Erythroblast (primary cell): ENCODE results near the gene NOBOX.

ENCODE experiments used
- GATA1 ChIP-seq: IDR thresholded peaks from 2 replicates; pipeline ENCODE4 v1.6.1; 2011; ENCODE audit warnings: low read depth, mild to moderate bottlenecking, control low read depth, low read length, moderate library complexity
- POLR2A ChIP-seq: IDR thresholded peaks from 2 replicates; pipeline ENCODE4 v1.6.1; 2011; ENCODE audit warnings: mild to moderate bottlenecking, low read length

DNA sequence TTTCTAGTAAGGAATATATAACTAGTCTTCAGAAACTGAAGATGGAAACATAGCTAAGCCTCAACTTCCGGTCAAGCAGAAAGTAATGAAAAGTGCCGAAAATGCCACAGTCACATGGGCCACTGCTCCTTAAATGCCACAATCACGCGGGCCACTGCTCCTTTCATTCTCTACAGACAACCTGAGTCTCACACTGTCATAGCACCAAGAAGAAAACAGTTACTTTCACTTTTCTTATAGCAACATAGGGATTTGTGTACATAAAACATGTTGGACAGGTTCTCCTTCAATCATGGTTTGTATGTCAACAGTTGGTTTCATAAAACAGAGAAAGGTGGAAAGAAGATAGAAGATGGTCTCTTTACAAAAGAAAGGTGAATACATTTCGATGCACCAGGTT is 48.6 kb upstream of the NOBOX start:
- TF ChIP-seq POLR2A (no peak), GATA1 (no peak)
